GM19193 (cell line): Measurements from ENCODE around the gene WNT4.

Source experiments
- POLR2A ChIP-seq: IDR thresholded peaks from 4 replicates; pipeline ENCODE4 v1.6.1; 2011; ENCODE audit not compliant: insufficient read depth, insufficient read length; ENCODE audit errors: extremely low read depth

Gene WNT4

GRCh38 chr1:22126531-22126930, 16.4 kb downstream of the WNT4 start:
- no peak for TF ChIP-seq POLR2A

DNA sequence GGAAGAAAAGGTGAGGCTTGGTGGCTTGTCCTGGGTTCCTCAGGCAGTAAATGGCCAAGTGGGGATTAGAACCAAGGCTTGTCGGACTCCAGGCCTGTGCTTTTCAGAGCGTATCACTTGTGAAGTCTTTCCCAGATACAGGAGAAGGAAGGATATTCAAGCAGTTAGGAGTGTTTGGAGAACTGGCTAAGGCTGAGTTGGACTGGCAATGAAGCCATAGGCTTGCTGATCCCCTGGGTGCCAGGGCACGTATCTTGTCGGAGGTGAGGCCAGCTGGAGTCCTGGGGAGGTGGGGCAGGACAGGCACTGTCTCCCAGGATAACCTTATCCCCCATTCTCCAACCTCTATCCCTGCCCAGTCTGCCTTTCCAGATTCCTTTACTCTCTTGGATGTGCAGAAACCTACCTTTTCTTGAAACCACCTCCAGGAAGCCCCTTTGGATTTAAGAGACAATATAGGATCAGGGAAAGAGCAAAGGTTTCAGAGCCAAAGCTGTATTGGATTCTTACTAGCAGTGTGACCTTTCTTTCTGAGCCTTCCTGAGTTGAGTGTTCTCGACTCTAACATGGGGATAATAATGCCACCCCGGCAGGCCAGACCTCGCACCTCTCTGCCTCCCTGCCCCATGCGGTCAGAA, 18.2 kb downstream of the WNT4 start:
- no peak for TF ChIP-seq POLR2A

DNA sequence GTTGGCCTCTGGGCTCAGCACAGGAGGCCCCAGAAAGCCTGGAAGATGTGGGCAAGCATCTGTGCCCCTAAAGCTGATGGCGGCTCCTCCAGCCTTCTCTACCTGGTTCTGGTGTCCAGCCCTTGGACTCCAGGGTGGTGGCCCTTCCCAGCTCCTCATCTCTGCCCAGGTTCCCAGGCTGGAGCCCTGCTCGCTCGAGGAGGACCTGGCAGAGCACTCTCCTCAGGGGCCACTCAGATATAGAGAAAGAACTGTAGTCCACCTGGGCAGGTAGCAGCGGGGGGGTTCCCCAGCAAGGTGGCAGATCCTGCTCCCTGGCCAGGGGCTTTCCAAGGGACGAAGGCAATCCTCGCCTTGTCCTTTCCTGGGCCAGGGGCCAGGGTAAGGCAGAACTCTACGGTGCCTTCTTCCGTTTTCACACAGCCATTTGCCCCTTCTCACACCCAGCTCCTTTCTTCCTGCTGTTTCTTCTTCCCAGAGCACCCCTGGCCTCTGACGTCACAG, 18.9 kb downstream of the WNT4 start:
- TF ChIP-seq POLR2A = no peak

DNA sequence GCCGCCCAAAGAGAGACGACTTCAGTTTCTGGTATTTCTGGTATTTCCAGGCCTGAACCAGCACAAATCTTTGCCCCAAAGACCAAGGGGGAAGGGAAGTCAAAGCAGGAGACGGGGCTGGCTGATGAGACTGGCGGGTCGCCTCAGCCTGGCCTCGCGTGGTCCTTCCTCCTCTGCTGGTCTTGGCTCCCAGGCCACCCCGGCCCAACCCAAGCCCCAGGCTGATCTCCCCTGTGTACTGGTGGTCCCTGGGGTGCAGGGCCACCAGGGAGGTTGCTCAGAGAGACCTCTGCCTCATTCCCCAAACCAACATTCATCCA, 19.9 kb downstream of the WNT4 start:
- TF ChIP-seq POLR2A = no peak

- TF ChIP-seq POLR2A = no peak
Measured at GRCh38 chr1:22122273-22123070, 20.4 kb downstream of the WNT4 start.

DNA sequence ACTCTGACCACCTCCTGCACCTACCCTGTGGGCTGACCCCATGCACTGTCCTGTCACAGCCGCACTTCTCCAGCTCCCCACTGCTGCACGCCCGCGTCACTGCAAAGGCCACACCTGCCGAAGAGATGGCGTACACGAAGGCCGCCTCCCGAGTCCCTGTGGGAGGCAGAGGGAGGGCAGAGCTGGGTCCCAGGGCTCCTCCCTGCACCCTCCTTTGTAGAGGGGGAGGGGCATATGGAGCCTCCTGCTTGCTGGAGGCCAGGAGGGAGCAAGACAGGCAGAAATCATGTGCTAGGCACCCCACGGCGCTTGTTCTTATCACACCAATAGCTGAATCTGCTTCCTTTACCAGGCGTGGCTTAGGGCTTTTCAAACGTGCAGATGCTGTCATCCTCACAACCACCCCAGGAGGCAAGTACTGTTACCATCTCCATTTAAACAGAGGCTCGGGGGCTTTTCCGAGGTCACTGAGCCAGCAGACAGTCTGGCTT, 21.4 kb downstream of the WNT4 start:
- TF ChIP-seq POLR2A = no peak

GRCh38 chr1:22120469-22120790, 22.5 kb downstream of the WNT4 start:
- no peak for TF ChIP-seq POLR2A

- TF ChIP-seq POLR2A = no peak
Measured at GRCh38 chr1:22119626-22120468, 23.1 kb downstream of the WNT4 start.

DNA sequence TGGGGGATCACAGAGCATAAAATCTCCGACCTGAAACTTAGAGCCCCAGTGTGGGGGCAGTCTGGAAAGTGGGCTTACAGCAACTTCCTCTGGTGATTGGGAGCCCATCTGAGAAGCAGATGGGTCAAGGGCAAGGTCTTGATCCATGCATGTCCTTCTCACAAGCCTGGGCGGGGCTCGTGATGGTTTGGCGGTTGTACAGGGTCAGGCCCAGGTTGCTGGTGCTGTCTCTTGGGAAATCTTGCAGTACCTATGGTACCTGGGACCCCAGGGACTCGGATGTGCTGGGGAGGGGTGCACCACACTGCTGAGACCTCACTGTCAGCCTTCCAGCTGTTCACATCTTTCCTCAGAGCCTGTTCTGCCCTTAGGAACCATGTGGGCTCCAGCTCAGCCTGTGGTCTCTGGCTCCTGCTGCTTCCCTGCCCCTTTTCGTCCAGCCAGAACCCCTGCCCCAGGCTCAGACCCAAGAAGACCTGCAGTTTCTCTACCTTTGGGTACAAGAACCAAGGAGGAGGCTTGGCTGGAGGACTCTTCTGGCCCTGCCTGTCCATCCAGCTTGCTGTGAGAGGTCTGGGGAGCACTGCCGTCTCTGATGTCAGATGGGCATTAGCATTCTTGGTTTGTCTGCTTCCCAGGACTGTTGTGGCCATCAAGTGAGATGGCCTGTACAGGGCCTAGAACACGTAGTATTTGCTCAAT, 24.5 kb downstream of the WNT4 start:
- TF ChIP-seq POLR2A = no peak

GRCh38 chr1:22117851-22118250, 25.0 kb downstream of the WNT4 start:
- TF ChIP-seq POLR2A = no peak

GRCh38 chr1:22117238-22117637, 25.7 kb downstream of the WNT4 start:
- no peak for TF ChIP-seq POLR2A

DNA sequence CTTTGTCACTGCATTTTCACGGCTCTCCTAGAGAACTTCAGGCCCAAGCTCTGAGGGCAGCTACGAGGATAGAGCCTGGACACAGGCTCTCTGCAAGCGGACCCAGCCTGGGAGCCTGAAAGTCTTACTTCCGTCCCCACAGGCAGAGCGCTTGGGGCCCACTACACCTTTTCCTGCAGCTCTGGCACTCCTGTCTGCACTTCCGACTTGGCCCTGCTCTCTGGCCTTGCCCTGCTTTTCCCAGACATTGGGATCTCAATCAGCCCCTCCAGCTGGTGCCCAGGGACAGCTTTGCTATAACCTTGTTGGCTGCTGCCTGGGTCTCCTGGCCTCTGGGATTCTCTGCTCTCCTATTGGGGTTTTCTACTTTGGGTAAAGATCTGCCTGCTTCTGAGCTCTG, 27.6 kb downstream of the WNT4 start:
- no peak for TF ChIP-seq POLR2A

GRCh38 chr1:22114083-22115012, 28.5 kb downstream of the WNT4 start:
- no peak for TF ChIP-seq POLR2A

DNA sequence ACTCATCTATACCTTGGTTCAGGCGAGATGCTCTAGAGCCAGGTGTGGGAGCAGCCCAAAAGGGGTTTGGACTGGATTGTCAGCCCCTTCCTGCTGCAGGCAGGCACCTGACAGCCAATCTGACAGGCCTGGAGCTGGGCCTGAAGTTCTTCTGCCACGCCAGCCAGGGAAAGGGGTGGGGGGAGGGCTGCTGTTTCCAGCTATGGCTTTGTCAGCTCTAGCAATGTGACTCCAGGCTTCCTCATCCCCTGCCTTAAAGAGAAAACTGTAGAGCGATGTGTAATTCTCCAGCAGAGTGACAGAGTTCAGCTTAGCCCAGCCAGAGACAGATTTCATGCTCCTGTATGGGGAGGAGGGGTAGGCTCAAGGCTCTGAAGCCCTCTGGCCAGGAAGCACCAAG, 30.3 kb downstream of the WNT4 start:
- no peak for TF ChIP-seq POLR2A
